ENCODE results near the gene KAZALD1. TPM values are rescaled to one million over a fixed set of nuclear protein-coding genes. Genes with fewer than 3 reads are reported as not detected.

KAZALD1 gene
- total and polyA plus RNA-seq, 10 of the 15 experiments (the other 5 are each of a cell fraction or from before 2014, with no cell fraction given) = 0.10 to 4.3 (median 1.9) TPM

- TF ChIP-seq, protein P1, sequence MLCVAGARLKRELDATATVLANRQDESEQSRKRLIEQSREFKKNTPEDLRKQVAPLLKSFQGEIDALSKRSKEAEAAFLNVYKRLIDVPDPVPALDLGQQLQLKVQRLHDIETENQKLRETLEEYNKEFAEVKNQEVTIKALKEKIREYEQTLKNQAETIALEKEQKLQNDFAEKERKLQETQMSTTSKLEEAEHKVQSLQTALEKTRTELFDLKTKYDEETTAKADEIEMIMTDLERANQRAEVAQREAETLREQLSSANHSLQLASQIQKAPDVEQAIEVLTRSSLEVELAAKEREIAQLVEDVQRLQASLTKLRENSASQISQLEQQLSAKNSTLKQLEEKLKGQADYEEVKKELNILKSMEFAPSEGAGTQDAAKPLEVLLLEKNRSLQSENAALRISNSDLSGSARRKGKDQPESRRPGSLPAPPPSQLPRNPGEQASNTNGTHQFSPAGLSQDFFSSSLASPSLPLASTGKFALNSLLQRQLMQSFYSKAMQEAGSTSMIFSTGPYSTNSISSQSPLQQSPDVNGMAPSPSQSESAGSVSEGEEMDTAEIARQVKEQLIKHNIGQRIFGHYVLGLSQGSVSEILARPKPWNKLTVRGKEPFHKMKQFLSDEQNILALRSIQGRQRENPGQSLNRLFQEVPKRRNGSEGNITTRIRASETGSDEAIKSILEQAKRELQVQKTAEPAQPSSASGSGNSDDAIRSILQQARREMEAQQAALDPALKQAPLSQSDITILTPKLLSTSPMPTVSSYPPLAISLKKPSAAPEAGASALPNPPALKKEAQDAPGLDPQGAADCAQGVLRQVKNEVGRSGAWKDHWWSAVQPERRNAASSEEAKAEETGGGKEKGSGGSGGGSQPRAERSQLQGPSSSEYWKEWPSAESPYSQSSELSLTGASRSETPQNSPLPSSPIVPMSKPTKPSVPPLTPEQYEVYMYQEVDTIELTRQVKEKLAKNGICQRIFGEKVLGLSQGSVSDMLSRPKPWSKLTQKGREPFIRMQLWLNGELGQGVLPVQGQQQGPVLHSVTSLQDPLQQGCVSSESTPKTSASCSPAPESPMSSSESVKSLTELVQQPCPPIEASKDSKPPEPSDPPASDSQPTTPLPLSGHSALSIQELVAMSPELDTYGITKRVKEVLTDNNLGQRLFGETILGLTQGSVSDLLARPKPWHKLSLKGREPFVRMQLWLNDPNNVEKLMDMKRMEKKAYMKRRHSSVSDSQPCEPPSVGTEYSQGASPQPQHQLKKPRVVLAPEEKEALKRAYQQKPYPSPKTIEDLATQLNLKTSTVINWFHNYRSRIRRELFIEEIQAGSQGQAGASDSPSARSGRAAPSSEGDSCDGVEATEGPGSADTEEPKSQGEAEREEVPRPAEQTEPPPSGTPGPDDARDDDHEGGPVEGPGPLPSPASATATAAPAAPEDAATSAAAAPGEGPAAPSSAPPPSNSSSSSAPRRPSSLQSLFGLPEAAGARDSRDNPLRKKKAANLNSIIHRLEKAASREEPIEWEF (IDR thresholded peaks at IDR 0.05; ENCODE audit: insufficient replicate concordance, low read depth, low read length) = no peak
- no peak for TF ChIP-seq MTA2 (IDR thresholded peaks at IDR 0.05; ENCODE audit: low read depth)
- TF ChIP-seq CHD1 (IDR thresholded peaks at IDR 0.05; ENCODE audit: low read depth, low read length) = 0 out of 2 replicates have a peak, but pooled peaks have one; percentile 15
- peak; percentile 51; the same call in 1 of the 2 replicates for TF ChIP-seq HDGF (IDR thresholded peaks at IDR 0.05)
- TF ChIP-seq GABPA (IDR thresholded peaks at IDR 0.05; ENCODE audit: low read depth) = no peak
Measured at GRCh38 chr10:101061624-101062231, at the start of gene KAZALD1 (continued).

All from GM12878 (cell line).